BLaER1 treated with 17β-estradiol and CSF1 and Interleukin-3, amounts not matched to agents 10 nM and 100 nM (cell line): ENCODE data around the gene ASIC4.

Source experiments
- H3K27ac ChIP-seq, 11 experiments: shearing (Covaris generic); formaldehyde crosslinking; 2 replicates each; pipeline ENCODE4 v1.8.1; 2022
- H3K27me3 ChIP-seq, 11 experiments: shearing (Covaris generic); formaldehyde crosslinking; 2 replicates each; pipeline ENCODE4 v1.8.1; 2022
- H3K36me3 ChIP-seq, 11 experiments: shearing (Covaris generic); formaldehyde crosslinking; 2 replicates each; pipeline ENCODE4 v1.8.1; 2022
- H3K4me1 ChIP-seq, 10 experiments: shearing (Covaris generic); formaldehyde crosslinking; 2 replicates each; pipeline ENCODE4 v1.8.1; 2022
- H3K4me2 ChIP-seq, 11 experiments: shearing (Covaris generic); formaldehyde crosslinking; 2 replicates each; pipeline ENCODE4 v1.8.1; 2022
- H3K4me3 ChIP-seq, 10 experiments: shearing (Covaris generic); formaldehyde crosslinking; 2 replicates each; pipeline ENCODE4 v1.8.1; 2022
- H3K9ac ChIP-seq, 11 experiments: shearing (Covaris generic); formaldehyde crosslinking; 2 replicates each; pipeline ENCODE4 v1.8.1; 2022
- H3K9me3 ChIP-seq, 11 experiments: shearing (Covaris generic); formaldehyde crosslinking; replicated peaks in 1 of 11; 2 replicates each; pipeline ENCODE4 v1.8.1; 2022
- H4K20me1 ChIP-seq, 11 experiments: shearing (Covaris generic); formaldehyde crosslinking; 2 replicates each; pipeline ENCODE4 v1.8.1; 2022
- Cebpa-rat ChIP-seq, 11 experiments: shearing (Covaris generic); IDR thresholded peaks; 2 replicates each; pipeline ENCODE4 v1.8.1; 2022

Gene ASIC4

GRCh38 chr2:219526320-219527075, 12.2 kb downstream of the ASIC4 start:
- no peak for TF ChIP-seq Cebpa-rat (IDR thresholded peaks at IDR 0.05)
- Histone ChIP-seq H3K27ac (no peak overlapping the region), H3K27me3 (peaks cover 77 to 86% (median 85%) of the 10 kb centered on the region in 11 experiments), H3K36me3 (no peaks in the 10 kb centered on the region), H3K9me3 (no peaks in the 10 kb centered on the region), H3K4me3 (no peak overlapping the region), H3K4me1 (peaks cover 6 to 29% (median 23%) of the 10 kb centered on the region in 10 experiments; a peak in 18 of 20 replicates), H3K9ac (no peak overlapping the region), H4K20me1 (peaks cover 0 to 37% (median 0%) of the 10 kb centered on the region in 11 experiments; a peak in 8 of 22 replicates), H3K4me2 (no peak overlapping the region)

GRCh38 chr2:219527076-219527394, 12.8 kb downstream of the ASIC4 start:
- TF ChIP-seq Cebpa-rat (IDR thresholded peaks at IDR 0.05): no peak
- H3K36me3 ChIP-seq: no peaks in the 10 kb centered on the region
- H3K9ac ChIP-seq: no peak overlapping the region
- no peak overlapping the region for H3K4me2 ChIP-seq
- peaks cover 71 to 80% (median 79%) of the 10 kb centered on the region in 11 experiments for H3K27me3 ChIP-seq
- H3K27ac ChIP-seq: no peak overlapping the region
- H3K4me3 ChIP-seq: no peak overlapping the region
- H3K4me1 ChIP-seq: peaks cover 5 to 23% (median 18%) of the 10 kb centered on the region in 10 experiments; a peak in 18 of 20 replicates
- peaks cover 0 to 37% (median 0%) of the 10 kb centered on the region in 11 experiments; a peak in 8 of 22 replicates for H4K20me1 ChIP-seq
- no peaks in the 10 kb centered on the region for H3K9me3 ChIP-seq

GRCh38 chr2:219527472-219527871, 13.2 kb downstream of the ASIC4 start:
- H3K27me3 ChIP-seq: peaks cover 67 to 76% (median 75%) of the 10 kb centered on the region in 11 experiments
- H3K9ac ChIP-seq: no peak overlapping the region
- H3K4me1 ChIP-seq: peaks cover 4 to 20% (median 15%) of the 10 kb centered on the region in 10 experiments; a peak in 17 of 20 replicates
- H3K4me3 ChIP-seq: no peak overlapping the region
- no peaks in the 10 kb centered on the region for H3K9me3 ChIP-seq
- H3K4me2 ChIP-seq: no peak overlapping the region
- no peaks in the 10 kb centered on the region for H3K36me3 ChIP-seq
- H3K27ac ChIP-seq: no peak overlapping the region
- peaks cover 0 to 37% (median 0%) of the 10 kb centered on the region in 11 experiments; a peak in 8 of 22 replicates for H4K20me1 ChIP-seq
- TF ChIP-seq Cebpa-rat (IDR thresholded peaks at IDR 0.05): no peak

DNA sequence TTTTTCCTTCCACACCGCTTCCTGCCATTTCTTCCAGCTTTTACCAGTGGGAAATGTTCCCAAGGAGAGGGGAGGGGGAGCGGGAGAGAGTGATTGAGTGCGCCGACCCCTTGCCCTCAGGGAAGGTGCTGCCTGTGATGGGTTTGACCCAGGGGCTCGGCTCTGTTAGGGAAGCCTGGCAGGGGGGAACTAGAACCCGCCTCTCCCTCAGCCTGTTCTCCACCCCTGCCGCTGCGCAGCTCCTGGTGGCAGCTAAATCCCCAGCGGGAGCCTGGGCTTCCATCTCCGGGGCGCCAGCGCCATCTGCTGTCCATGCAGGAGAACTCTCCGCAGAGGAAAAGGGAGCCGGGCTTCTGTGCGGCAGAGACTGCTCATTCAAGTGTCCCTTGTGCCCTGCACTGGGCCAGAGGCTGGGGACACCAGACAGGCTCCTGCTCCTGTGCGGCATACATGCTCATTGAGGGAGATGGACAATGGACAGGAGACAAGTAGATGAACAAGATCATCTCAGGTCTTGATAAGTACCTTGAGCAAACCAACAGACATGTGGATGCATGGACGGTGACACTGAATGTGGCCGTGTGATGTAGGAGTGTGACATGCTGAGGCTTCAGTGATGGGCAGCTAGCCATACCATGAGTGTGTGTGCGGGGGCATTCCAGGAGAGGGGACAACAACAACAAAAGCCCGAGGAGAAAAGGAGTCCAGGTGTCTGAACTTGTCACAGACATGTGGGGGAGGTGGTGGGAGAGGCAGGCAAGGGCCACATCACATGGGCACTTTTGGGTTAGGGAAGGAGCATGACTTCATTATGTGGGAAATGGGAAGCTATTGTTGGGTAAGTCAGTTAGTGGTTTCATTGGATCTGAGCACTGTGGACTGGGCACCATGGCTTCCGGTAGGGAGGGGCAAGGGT, 16.0 kb downstream of the ASIC4 start:
- H3K4me1 ChIP-seq: peaks cover 0 to 7% (median 5%) of the 10 kb centered on the region in 10 experiments; a peak in 12 of 20 replicates
- no peak overlapping the region for H3K4me3 ChIP-seq
- H3K9ac ChIP-seq: peak overlapping the region in 2 of 11 experiments; percentile 25 to 27; a peak in 1 of 22 replicates
- peaks cover 0 to 36% (median 0%) of the 10 kb centered on the region in 11 experiments; a peak in 8 of 22 replicates for H4K20me1 ChIP-seq
- peak overlapping the region; percentile 41 to 72 (median 66) for H3K4me2 ChIP-seq
- H3K27ac ChIP-seq: no peak overlapping the region
- peaks cover 42 to 48% (median 47%) of the 10 kb centered on the region in 11 experiments for H3K27me3 ChIP-seq
- H3K9me3 ChIP-seq: no peaks in the 10 kb centered on the region
- no peaks in the 10 kb centered on the region for H3K36me3 ChIP-seq
- no peak for TF ChIP-seq Cebpa-rat (IDR thresholded peaks at IDR 0.05)

- peaks cover 31 to 33% (median 32%) of the 10 kb centered on the region in 11 experiments for H3K27me3 ChIP-seq
- H3K4me1 ChIP-seq: peaks cover 0 to 8% (median 6%) of the 10 kb centered on the region in 10 experiments; a peak in 15 of 20 replicates
- H4K20me1 ChIP-seq: peaks cover 0 to 28% (median 0%) of the 10 kb centered on the region in 11 experiments; a peak in 7 of 22 replicates
- H3K9ac ChIP-seq: no peak overlapping the region
- no peak for TF ChIP-seq Cebpa-rat (IDR thresholded peaks at IDR 0.05)
- no peaks in the 10 kb centered on the region for H3K36me3 ChIP-seq
- no peaks in the 10 kb centered on the region for H3K9me3 ChIP-seq
- H3K4me2 ChIP-seq: no peak overlapping the region
- H3K4me3 ChIP-seq: no peak overlapping the region
- H3K27ac ChIP-seq: no peak overlapping the region
Observed at GRCh38 chr2:219531639-219532377, 17.5 kb downstream of the ASIC4 start.

DNA sequence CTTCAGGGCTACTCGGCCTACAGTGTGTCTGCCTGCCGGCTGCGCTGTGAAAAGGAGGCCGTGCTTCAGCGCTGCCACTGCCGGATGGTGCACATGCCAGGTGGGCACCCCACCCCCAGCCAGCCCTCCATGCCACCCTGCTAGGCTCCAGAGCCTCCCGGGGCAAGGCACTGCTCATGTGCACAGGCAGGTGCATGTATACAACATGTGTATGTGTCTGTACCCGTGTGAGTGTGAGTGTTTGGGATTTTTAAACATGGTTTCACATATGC, 18.0 kb downstream of the ASIC4 start:
- Histone ChIP-seq H3K27me3 (peaks cover 26 to 28% (median 27%) of the 10 kb centered on the region in 11 experiments), H3K4me2 (no peak overlapping the region), H3K36me3 (no peaks in the 10 kb centered on the region), H3K27ac (no peak overlapping the region), H4K20me1 (peaks cover 0 to 29% (median 0%) of the 10 kb centered on the region in 11 experiments; a peak in 6 of 22 replicates), H3K4me1 (peaks cover 0 to 13% (median 11%) of the 10 kb centered on the region in 10 experiments; a peak in 15 of 20 replicates), H3K9me3 (no peaks in the 10 kb centered on the region), H3K4me3 (no peak overlapping the region), H3K9ac (no peak overlapping the region)
- TF ChIP-seq Cebpa-rat (IDR thresholded peaks at IDR 0.05): no peak

DNA sequence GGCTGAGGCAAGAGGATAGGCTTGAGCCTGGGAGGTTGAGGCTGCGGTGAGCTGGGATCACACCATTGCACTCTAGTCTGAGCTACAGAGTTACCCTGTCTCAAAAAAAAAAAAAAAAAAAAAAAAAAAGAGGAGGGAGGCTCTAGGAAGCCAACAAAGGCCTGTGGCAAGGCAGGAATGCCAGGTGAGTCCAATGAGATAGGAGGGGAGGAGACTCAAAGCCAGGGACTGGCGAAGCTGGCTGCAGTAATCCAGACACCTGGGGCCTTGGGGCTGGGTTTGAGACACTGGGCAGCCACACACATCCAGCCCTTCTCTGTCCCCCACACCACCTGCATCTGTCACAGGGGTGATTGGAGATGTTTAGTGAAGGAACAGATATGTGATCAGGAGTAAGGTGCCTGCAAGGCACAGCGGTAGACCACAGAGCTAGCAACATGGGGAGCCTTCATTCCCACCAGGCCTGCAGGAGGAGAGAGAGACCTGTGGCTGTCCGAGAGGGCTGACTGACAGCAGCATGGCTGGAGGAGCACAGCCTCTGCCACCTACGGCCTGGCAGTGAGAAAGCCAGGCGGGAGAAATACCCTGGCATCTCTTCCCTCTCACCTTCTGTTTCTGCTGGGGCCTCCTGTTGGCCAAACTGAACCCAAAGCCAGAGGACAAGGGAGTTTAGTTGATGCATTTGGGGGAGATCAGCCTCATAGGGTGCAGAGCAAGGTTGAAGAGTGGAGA, 19.8 kb downstream of the ASIC4 start:
- Histone ChIP-seq H3K4me3 (no peak overlapping the region), H3K27me3 (peaks cover 9 to 10% (median 9%) of the 10 kb centered on the region in 11 experiments), H3K4me1 (peaks cover 9 to 31% (median 27%) of the 10 kb centered on the region in 10 experiments; a peak in 18 of 20 replicates), H3K36me3 (peaks cover 0 to 5% (median 0%) of the 10 kb centered on the region in 11 experiments; a peak in 3 of 22 replicates), H3K27ac (no peak overlapping the region), H3K4me2 (no peak overlapping the region), H3K9me3 (no peaks in the 10 kb centered on the region), H3K9ac (no peak overlapping the region), H4K20me1 (peaks cover 0 to 45% (median 0%) of the 10 kb centered on the region in 11 experiments; a peak in 9 of 22 replicates)
- TF ChIP-seq Cebpa-rat (IDR thresholded peaks at IDR 0.05): no peak

DNA sequence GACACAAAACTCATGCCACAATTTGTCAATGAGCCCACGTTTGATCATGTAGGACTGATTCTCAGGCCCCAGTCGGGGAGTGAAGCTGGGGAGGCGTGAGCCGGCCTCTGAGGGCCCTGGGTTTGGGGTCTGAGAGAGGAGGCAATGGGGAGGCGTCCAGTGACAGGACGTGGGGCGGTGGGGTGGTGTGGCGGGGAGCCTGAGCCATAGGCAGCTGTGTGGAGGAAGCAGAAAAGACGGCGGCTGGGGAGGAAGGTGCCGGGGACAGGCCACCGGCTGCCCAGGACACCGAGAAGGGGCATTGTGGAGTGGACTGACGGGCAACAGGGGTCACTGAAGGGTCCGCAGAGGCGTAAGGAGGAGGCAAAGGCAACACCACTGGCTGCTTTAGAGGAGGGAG, 22.1 kb downstream of the ASIC4 start:
- H4K20me1 ChIP-seq: peaks cover 0 to 53% (median 15%) of the 10 kb centered on the region in 11 experiments; a peak in 13 of 22 replicates
- no peak overlapping the region for H3K4me2 ChIP-seq
- peaks cover 0 to 19% (median 10%) of the 10 kb centered on the region in 11 experiments; a peak in 7 of 22 replicates for H3K36me3 ChIP-seq
- no peaks in the 10 kb centered on the region for H3K9me3 ChIP-seq
- no peak overlapping the region for H3K4me3 ChIP-seq
- H3K27me3 ChIP-seq: no peaks in the 10 kb centered on the region; a peak in 1 of 22 replicates
- H3K4me1 ChIP-seq: peaks cover 9 to 43% (median 29%) of the 10 kb centered on the region in 10 experiments; a peak in 18 of 20 replicates
- H3K9ac ChIP-seq: no peak overlapping the region
- TF ChIP-seq Cebpa-rat (IDR thresholded peaks at IDR 0.05): no peak
- H3K27ac ChIP-seq: no peak overlapping the region
